HepG2 (cell line): ENCODE data around the gene TCEANC. TPM values are rescaled to one million over a fixed set of nuclear protein-coding genes. Genes with fewer than 3 reads are reported as not detected.

ENCODE experiments used
- ATAC-seq: fragments of 200-7000 bp; cut with Tn5 transposase; 3 replicates; pipeline ENCODE4 v1.9.1; 2020; ENCODE audit warnings: mild to moderate bottlenecking, moderate library complexity
- BruUV-seq: library from RNA; stranded (reverse); fragments of 400-500 nt; replicated peaks from 2 replicates; lab custom pipeline; 2021; lab: Mats Ljungman, UMichigan
- CTCF ChIA-PET: fragments of 300-600 bp; formaldehyde crosslinking; extraction: SDS; loops from one replicate; lab custom pipeline; 2021; ENCODE audit warnings: low total read pairs, inconsistent platforms, low intra/inter-chr PET ratio; lab: Yijun Ruan, JAX
- POLR2A ChIA-PET: fragments of 350-600 bp; sonication (Branson Sonifier 250); formaldehyde crosslinking; loops from one replicate; lab custom pipeline; 2020; ENCODE audit warnings: antibody characterized with exemption, inconsistent platforms; lab: Yijun Ruan, JAX
- DNase-seq: peaks from one replicate; pipeline ENCODE4 v3.0.0-alpha.2; 2015; ENCODE audit warnings: low spot score
- FAIRE-seq: peaks from 3 replicates; lab custom pipeline; 2011; peaks lifted over from hg19 to GRCh38; lab: Jason Lieb, UNC
- H2AFZ ChIP-seq: one replicate; pipeline ENCODE4 v1.6.1; 2011; ENCODE audit warnings: low read length, inconsistent platforms
- H3K27ac ChIP-seq: fragments of 300-600 bp; 3 replicates; pipeline ENCODE4 v1.8.0; 2011; ENCODE audit warnings: mixed run types, mild to moderate bottlenecking, mixed read lengths, low read length, inconsistent platforms; ENCODE audit not compliant: insufficient read depth; ENCODE audit errors: extremely low read length
- H3K27me3 ChIP-seq, 2 experiments: fragments of 200-600 bp in 1 of 2; 2 replicates in 1 of 2; 3 replicates in 1 of 2; pipeline versions ENCODE4 v1.6.0 to v1.8.0; 2011; ENCODE audit warnings: low read length in 2 of 2, mild to moderate bottlenecking in 2 of 2, moderate library complexity in 2 of 2, inconsistent platforms in 1 of 2; ENCODE audit not compliant: insufficient read depth in 2 of 2, control insufficient read depth in 1 of 2
- H3K36me3 ChIP-seq, 2 experiments: fragments of 200-600 bp in 1 of 2; replicated peaks in 1 of 2; 2 replicates in 1 of 2; 3 replicates in 1 of 2; pipeline versions ENCODE4 v1.5.1 to v1.8.0; 2011; ENCODE audit warnings: low read length in 2 of 2, inconsistent platforms in 1 of 2; ENCODE audit not compliant: insufficient read depth in 2 of 2, control insufficient read depth in 1 of 2
- H3K4me1 ChIP-seq: 2 replicates; pipeline ENCODE4 v1.5.1; 2012; ENCODE audit warnings: low read length, inconsistent platforms; ENCODE audit not compliant: insufficient read depth
- H3K4me2 ChIP-seq: 2 replicates; pipeline ENCODE4 v1.6.0; 2011; ENCODE audit warnings: low read depth, low read length, inconsistent platforms
- H3K4me3 ChIP-seq, 3 experiments: fragments of 200-600 bp in 1 of 3; sonication (generic), shearing (Covaris generic) in 1 of 3; replicated peaks in 1 of 3; 2 replicates each; pipeline ENCODE4 v1.5.1; 2011 to 2016; ENCODE audit warnings: low read length in 3 of 3, inconsistent platforms in 2 of 3, low read depth in 2 of 3, mild to moderate bottlenecking in 2 of 3, control low read depth in 1 of 3, mixed read lengths in 1 of 3; ENCODE audit not compliant: insufficient read depth in 1 of 3
- H3K79me2 ChIP-seq: one replicate; pipeline ENCODE4 v1.6.1; 2011; ENCODE audit warnings: low read length, inconsistent platforms; ENCODE audit not compliant: insufficient read depth
- H3K9ac ChIP-seq: 2 replicates; pipeline ENCODE4 v1.6.0; 2011; ENCODE audit warnings: mild to moderate bottlenecking, low read depth, low read length, inconsistent platforms; ENCODE audit not compliant: insufficient read depth
- H3K9me3 ChIP-seq: 2 replicates; pipeline ENCODE4 v1.5.1; 2012; ENCODE audit warnings: mild to moderate bottlenecking, low read length
- H4K20me1 ChIP-seq: 2 replicates; pipeline ENCODE4 v1.6.0; 2011; ENCODE audit warnings: inconsistent platforms, mild to moderate bottlenecking, low read length, moderate library complexity; ENCODE audit not compliant: insufficient read depth
- BRD4 ChIP-seq: sonication (generic); formaldehyde crosslinking; IDR thresholded peaks from 2 replicates; pipeline ENCODE4 v1.4.0; 2020; ENCODE audit warnings: missing genetic modification reagents
- SRSF1 ChIP-seq: fragments of 200-400 bp; formaldehyde crosslinking; optimal IDR thresholded peaks from 2 replicates; pipeline ENCODE3; 2017; ENCODE audit warnings: mild to moderate bottlenecking, low read depth, low read length, moderate library complexity
- SRSF4 ChIP-seq: fragments of 200-400 bp; formaldehyde crosslinking; IDR thresholded peaks from one replicate; pipeline ENCODE4 v1.6.1; 2018; ENCODE audit warnings: mild to moderate bottlenecking, low read depth, low read length, moderate library complexity; ENCODE audit not compliant: poor library complexity, severe bottlenecking
- ZNF383 ChIP-seq: sonication (generic); formaldehyde crosslinking; IDR thresholded peaks from 2 replicates; pipeline ENCODE4 v1.4.0; 2020; ENCODE audit warnings: missing genetic modification reagents, mild to moderate bottlenecking, borderline replicate concordance
- ZNF605 ChIP-seq: sonication (generic); formaldehyde crosslinking; IDR thresholded peaks from 2 replicates; pipeline ENCODE4 v1.8.0; 2022; ENCODE audit warnings: mild to moderate bottlenecking, missing genetic modification reagents
- WGBS: methylation state at CpG from one replicate; pipeline ENCODE4 v1.1.6; 2017; ENCODE audit warnings: low lambda C conversion rate; 5-methylcytosine and 5-hydroxymethylcytosine counted together
- in situ Hi-C: cut with HindIII; loops from 2 replicates; pipeline ENCODE4 v1.10.0; 2017; ENCODE audit warnings: low pct_unique_long_range_greater_than_20kb; ENCODE audit not compliant: extremely low pct_ligation_motif_present
- intact Hi-C: fragments of 100-400 bp; cut with micrococcal nuclease; formaldehyde crosslinking; loops from one replicate; pipeline ENCODE4 v1.10.0; 2022; ENCODE audit not compliant: unreplicated experiment
- polyA plus RNA-seq, 8 experiments: library from polyadenylated mRNA; depleted of rRNA in 3 of 8; stranded (reverse) in 7 of 8; unstranded in 1 of 8; fragments of >200 nt; fragmentation: Illumina TruSeq in 4 of 8; extraction: Trizol in 4 of 8; gene quantifications; 2 replicates each; pipeline versions ENCODE4 v1.2.1 to v1.2.3, GENCODE V29; 2011 to 2016; ENCODE audit warnings: low read depth in 4 of 8, missing spikeins in 1 of 8, mixed read lengths in 1 of 8; ENCODE audit not compliant: insufficient read depth in 1 of 8
- total RNA-seq, 5 experiments: library from RNA; depleted of rRNA; stranded (reverse); fragments of >200 nt; fragmentation: Illumina TruSeq; extraction: Trizol; gene quantifications; 2 replicates each; pipeline ENCODE4 v1.2.3, GENCODE V29; 2016; ENCODE audit warnings: low read depth in 1 of 5
- TF ChIP-seq, protein P1 (sequence below): sonication (generic); formaldehyde crosslinking; IDR thresholded peaks from 2 replicates; pipeline ENCODE4 v1.4.0; 2020; ENCODE audit warnings: missing genetic modification reagents, borderline replicate concordance

Gene TCEANC
- total and polyA plus RNA-seq, 2 of the 13 experiments (the other 11 are each of a cell fraction or from before 2014, with no cell fraction given) = 0.51 to 0.97 TPM

DNA sequence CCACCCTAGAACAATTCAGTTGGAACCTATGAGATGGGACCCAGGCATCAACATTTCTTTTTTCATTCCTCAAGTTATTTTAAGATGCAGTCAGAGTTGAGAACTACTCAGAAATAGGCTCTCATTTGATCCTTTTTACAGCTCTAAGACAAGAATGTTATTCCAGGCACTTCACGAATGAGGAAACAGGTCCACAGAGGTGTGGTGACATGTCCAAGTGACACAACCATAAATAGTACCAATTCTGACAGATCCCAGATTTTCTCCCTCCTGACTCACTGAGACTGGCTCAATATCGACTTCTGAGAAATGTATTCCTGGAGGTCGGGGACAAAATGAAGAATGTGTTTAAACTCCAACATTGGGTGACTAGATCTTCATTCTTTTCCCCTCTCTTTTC lies 11.1 kb downstream of the TCEANC start:
- no TSS peak for BruUV-seq
- no peak overlapping the region for H3K9ac ChIP-seq
- H3K27me3 ChIP-seq = no peaks in the 10 kb centered on the region
- peaks cover 4% of the 10 kb centered on the region for H3K4me1 ChIP-seq
- no peak overlapping the region for H3K4me2 ChIP-seq
- intact Hi-C loops (no loop called here), in situ Hi-C loops (no loop called here)
- FAIRE-seq (no peak), DNase-seq (no peak), ATAC-seq (no peak)
- no peaks in the 10 kb centered on the region for H3K9me3 ChIP-seq
- no peaks in the 10 kb centered on the region for H3K36me3 ChIP-seq
- no peak overlapping the region for H3K4me3 ChIP-seq
- H3K79me2 ChIP-seq = no peaks in the 10 kb centered on the region
- TF ChIP-seq BRD4 (CRISPR knock-in tag) (no peak), ZNF605 (CRISPR knock-in tag) (no peak), ZNF383 (CRISPR knock-in tag) (no peak)
- no peak overlapping the region for H2AFZ ChIP-seq
- CTCF ChIA-PET = no interaction called here
- no peaks in the 10 kb centered on the region for H4K20me1 ChIP-seq
- H3K27ac ChIP-seq = no peak overlapping the region
- POLR2A ChIA-PET = no interaction called here
- 90% methylated on average over 2 of the region's 3 CpGs for WGBS

- in situ Hi-C loops = no loop called here
- H3K4me3 ChIP-seq = no peak overlapping the region
- ChIA-PET CTCF (no interaction called here), POLR2A (no interaction called here)
- WGBS = 93% methylated on average over 3 of the region's 3 CpGs
- no peak overlapping the region for H2AFZ ChIP-seq
- TF ChIP-seq, protein P1, sequence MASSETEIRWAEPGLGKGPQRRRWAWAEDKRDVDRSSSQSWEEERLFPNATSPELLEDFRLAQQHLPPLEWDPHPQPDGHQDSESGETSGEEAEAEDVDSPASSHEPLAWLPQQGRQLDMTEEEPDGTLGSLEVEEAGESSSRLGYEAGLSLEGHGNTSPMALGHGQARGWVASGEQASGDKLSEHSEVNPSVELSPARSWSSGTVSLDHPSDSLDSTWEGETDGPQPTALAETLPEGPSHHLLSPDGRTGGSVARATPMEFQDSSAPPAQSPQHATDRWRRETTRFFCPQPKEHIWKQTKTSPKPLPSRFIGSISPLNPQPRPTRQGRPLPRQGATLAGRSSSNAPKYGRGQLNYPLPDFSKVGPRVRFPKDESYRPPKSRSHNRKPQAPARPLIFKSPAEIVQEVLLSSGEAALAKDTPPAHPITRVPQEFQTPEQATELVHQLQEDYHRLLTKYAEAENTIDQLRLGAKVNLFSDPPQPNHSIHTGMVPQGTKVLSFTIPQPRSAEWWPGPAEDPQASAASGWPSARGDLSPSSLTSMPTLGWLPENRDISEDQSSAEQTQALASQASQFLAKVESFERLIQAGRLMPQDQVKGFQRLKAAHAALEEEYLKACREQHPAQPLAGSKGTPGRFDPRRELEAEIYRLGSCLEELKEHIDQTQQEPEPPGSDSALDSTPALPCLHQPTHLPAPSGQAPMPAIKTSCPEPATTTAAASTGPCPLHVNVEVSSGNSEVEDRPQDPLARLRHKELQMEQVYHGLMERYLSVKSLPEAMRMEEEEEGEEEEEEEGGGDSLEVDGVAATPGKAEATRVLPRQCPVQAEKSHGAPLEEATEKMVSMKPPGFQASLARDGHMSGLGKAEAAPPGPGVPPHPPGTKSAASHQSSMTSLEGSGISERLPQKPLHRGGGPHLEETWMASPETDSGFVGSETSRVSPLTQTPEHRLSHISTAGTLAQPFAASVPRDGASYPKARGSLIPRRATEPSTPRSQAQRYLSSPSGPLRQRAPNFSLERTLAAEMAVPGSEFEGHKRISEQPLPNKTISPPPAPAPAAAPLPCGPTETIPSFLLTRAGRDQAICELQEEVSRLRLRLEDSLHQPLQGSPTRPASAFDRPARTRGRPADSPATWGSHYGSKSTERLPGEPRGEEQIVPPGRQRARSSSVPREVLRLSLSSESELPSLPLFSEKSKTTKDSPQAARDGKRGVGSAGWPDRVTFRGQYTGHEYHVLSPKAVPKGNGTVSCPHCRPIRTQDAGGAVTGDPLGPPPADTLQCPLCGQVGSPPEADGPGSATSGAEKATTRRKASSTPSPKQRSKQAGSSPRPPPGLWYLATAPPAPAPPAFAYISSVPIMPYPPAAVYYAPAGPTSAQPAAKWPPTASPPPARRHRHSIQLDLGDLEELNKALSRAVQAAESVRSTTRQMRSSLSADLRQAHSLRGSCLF (CRISPR knock-in tag) = no peak
- TF ChIP-seq SRSF4 (no peak), SRSF1 (no peak)
- no peak overlapping the region for H3K9ac ChIP-seq
- BruUV-seq = no TSS peak
- no peaks in the 10 kb centered on the region for H3K36me3 ChIP-seq
- H3K27ac ChIP-seq = no peak overlapping the region
- DNase-seq (no peak), FAIRE-seq (no peak), ATAC-seq (no peak)
- H3K27me3 ChIP-seq = no peaks in the 10 kb centered on the region
- H3K4me1 ChIP-seq = 0 out of 2 replicates have a peak, but pooled peaks cover 6% of the 10 kb centered on the region
- no peaks in the 10 kb centered on the region for H3K9me3 ChIP-seq
- intact Hi-C loops = no loop called here
- no peak overlapping the region for H3K4me2 ChIP-seq
- H3K79me2 ChIP-seq = no peaks in the 10 kb centered on the region
- H4K20me1 ChIP-seq = no peaks in the 10 kb centered on the region
Measured at GRCh38 chrX:13666836-13667235, 13.9 kb downstream of the TCEANC start.
